GM12878 (cell line): ENCODE measurements around the gene MAGI2. TPM values are rescaled to one million over a fixed set of nuclear protein-coding genes. Genes with fewer than 3 reads are reported as not detected.

Source experiments
- ATAC-seq: fragments of 200-7000 bp; cut with Tn5 transposase; 3 replicates; pipeline ENCODE4 v1.9.1; 2020; ENCODE audit warnings: mild to moderate bottlenecking, moderate library complexity
- BruUV-seq: library from RNA; stranded (reverse); fragments of 400-500 nt; replicated peaks from 2 replicates; lab custom pipeline; 2021; lab: Mats Ljungman, UMichigan
- CTCF ChIA-PET: fragments of 300-600 bp; sonication (Branson Sonifier 250); formaldehyde crosslinking; extraction: SDS; loops from one replicate; lab custom pipeline; 2021; ENCODE audit warnings: inconsistent platforms; lab: Yijun Ruan, JAX
- POLR2A ChIA-PET: fragments of 350-600 bp; formaldehyde crosslinking; extraction: SDS; loops from one replicate; lab custom pipeline; 2021; ENCODE audit warnings: inconsistent platforms; lab: Charles Lee
- RAD21 ChIA-PET: fragments of 300-600 bp; sonication (Branson Sonifier 250); formaldehyde crosslinking; loops from one replicate; lab custom pipeline; 2023; ENCODE audit warnings: antibody characterized with exemption; ENCODE audit not compliant: unreplicated experiment; lab: Charles Lee
- SMC1A ChIA-PET: fragments of 300-600 bp; sonication (Branson Sonifier 250); formaldehyde crosslinking; loops from one replicate; lab custom pipeline; 2023; ENCODE audit not compliant: unreplicated experiment, uncharacterized antibody; lab: Charles Lee
- DNase-seq: peaks from one replicate; pipeline ENCODE4 v3.0.0-alpha.2; 2011; ENCODE audit warnings: low read depth, low spot score
- FAIRE-seq: peaks from 3 replicates; lab custom pipeline; 2011; peaks lifted over from hg19 to GRCh38; lab: Jason Lieb, UNC
- H2AFZ ChIP-seq: 2 replicates; pipeline ENCODE4 v1.6.0; 2011; ENCODE audit warnings: low read depth, low read length, control low read depth; ENCODE audit not compliant: control insufficient read depth
- H3K27ac ChIP-seq: 2 replicates; pipeline ENCODE4 v1.5.1; 2011; ENCODE audit warnings: control low read depth; ENCODE audit not compliant: control insufficient read depth, insufficient read depth
- H3K27me3 ChIP-seq, 2 experiments: replicated peaks in 1 of 2; 2 replicates each; pipeline versions ENCODE4 v1.6.0 to v1.6.1; 2011; ENCODE audit warnings: low read length in 1 of 2; ENCODE audit not compliant: control insufficient read depth in 2 of 2, insufficient read depth in 2 of 2
- H3K36me3 ChIP-seq, 2 experiments: 2 replicates each; pipeline ENCODE4 v1.5.1; 2011; ENCODE audit warnings: low read length in 1 of 2; ENCODE audit not compliant: control insufficient read depth in 2 of 2, insufficient read depth in 2 of 2
- H3K4me1 ChIP-seq: 2 replicates; pipeline ENCODE4 v1.6.1; 2011; ENCODE audit warnings: mild to moderate bottlenecking, low read length, moderate library complexity, mixed read lengths; ENCODE audit not compliant: control insufficient read depth, insufficient read depth
- H3K4me2 ChIP-seq: 2 replicates; pipeline ENCODE4 v1.6.0; 2011; ENCODE audit warnings: control low read depth; ENCODE audit not compliant: control insufficient read depth, insufficient read depth
- H3K4me3 ChIP-seq: fragments of 200-600 bp; sonication (generic); 2 replicates; pipeline ENCODE4 v1.5.1; 2016
- H3K79me2 ChIP-seq: 2 replicates; pipeline ENCODE4 v1.6.0; 2011; ENCODE audit warnings: low read length; ENCODE audit not compliant: control insufficient read depth, insufficient read depth
- H3K9ac ChIP-seq: 2 replicates; pipeline ENCODE4 v1.8.0; 2011; ENCODE audit warnings: low read length, control low read depth, mixed read lengths; ENCODE audit not compliant: control insufficient read depth, insufficient read depth
- H3K9me3 ChIP-seq: replicated peaks from 3 replicates; pipeline ENCODE4 v1.5.1; 2011; ENCODE audit warnings: mild to moderate bottlenecking, low read length; ENCODE audit not compliant: control insufficient read depth, insufficient read depth
- H4K20me1 ChIP-seq: 2 replicates; pipeline ENCODE4 v1.6.0; 2011; ENCODE audit not compliant: control insufficient read depth, insufficient read depth
- CEBPB ChIP-seq, 2 experiments: fragments of 150-350 bp in 1 of 2; IDR thresholded peaks; 2 replicates each; pipeline ENCODE4 v1.6.1; 2012 to 2014; ENCODE audit warnings: low read depth in 2 of 2, low read length in 2 of 2, borderline replicate concordance in 1 of 2, inconsistent platforms in 1 of 2
- HCFC1 ChIP-seq: fragments of 150-350 bp; IDR thresholded peaks from 2 replicates; pipeline ENCODE4 v1.6.1; 2014; ENCODE audit warnings: low read length
- NFIC ChIP-seq: IDR thresholded peaks from 2 replicates; pipeline ENCODE4 v1.6.1; 2012; ENCODE audit warnings: low read depth, mild to moderate bottlenecking, inconsistent platforms, low read length, moderate library complexity
- RAD21 ChIP-seq: IDR thresholded peaks from 2 replicates; pipeline ENCODE4 v1.6.1; 2011; ENCODE audit warnings: mild to moderate bottlenecking, low read depth, low read length, moderate library complexity; ENCODE audit not compliant: insufficient read depth
- SMC3 ChIP-seq: IDR thresholded peaks from 2 replicates; pipeline ENCODE4 v1.6.1; 2011; ENCODE audit warnings: low read length, improper control_type of control experiment, borderline replicate concordance
- SRF ChIP-seq, 2 experiments: IDR thresholded peaks; 2 replicates each; pipeline ENCODE4 v1.6.1; 2011; ENCODE audit warnings: low read depth in 2 of 2, low read length in 2 of 2, mild to moderate bottlenecking in 1 of 2, moderate library complexity in 1 of 2
- YBX1 ChIP-seq: fragments of 450-650 bp; IDR thresholded peaks from 2 replicates; pipeline ENCODE4 v1.6.1; 2016; ENCODE audit warnings: antibody characterized with exemption
- WGBS: methylation state at CpG from one replicate; pipeline ENCODE4 v1.1.6; 2016; ENCODE audit warnings: low lambda C conversion rate; ENCODE audit not compliant: insufficient replicate concordance, insufficient coverage; ENCODE audit errors: missing lambda C conversion rate; 5-methylcytosine and 5-hydroxymethylcytosine counted together
- in situ Hi-C: fragments of 300-500 bp; cut with MboI; formaldehyde crosslinking; loops from 9 replicates; pipeline ENCODE4 v1.14.3; 2018; ENCODE audit warnings: mixed read lengths
- intact Hi-C: fragments of 100-400 bp; cut with micrococcal nuclease; formaldehyde crosslinking; loops from one replicate; pipeline ENCODE4 v1.14.2; 2022; ENCODE audit not compliant: unreplicated experiment
- polyA plus RNA-seq, 11 experiments: library from polyadenylated mRNA; depleted of rRNA in 4 of 11; unstranded in 6 of 11; stranded (reverse) in 5 of 11; fragments of >200 nt; fragmentation: Nextera tagmentation in 4 of 11; fragmentation: Illumina TruSeq in 1 of 11; extraction: Ambion mirVana in 4 of 11; extraction: Trizol in 1 of 11; gene quantifications; 1 replicate in 1 of 11; 2 replicates in 10 of 11; pipeline versions ENCODE4 v1.2.1 to v1.2.3, GENCODE V29; 2011 to 2016; ENCODE audit warnings: inconsistent platforms in 2 of 11, missing spikeins in 2 of 11, low read depth in 1 of 11
- total RNA-seq, 4 experiments: library from RNA; depleted of rRNA in 3 of 4; stranded (reverse); fragments of >200 nt in 3 of 4; fragmentation: Illumina TruSeq in 1 of 4; extraction: Trizol in 1 of 4; gene quantifications; 2 replicates each; pipeline versions ENCODE4 v1.2.1 to v1.2.3, GENCODE V29; 2013 to 2021
- TF ChIP-seq, protein P1 (sequence below): fragments of 450-650 bp; IDR thresholded peaks from 2 replicates; pipeline ENCODE4 v1.6.1; 2017; ENCODE audit warnings: mild to moderate bottlenecking, moderate library complexity
- TF ChIP-seq, protein P2 (sequence below): fragments of 450-650 bp; IDR thresholded peaks from 2 replicates; pipeline ENCODE4 v1.6.1; 2016; ENCODE audit warnings: mild to moderate bottlenecking
- TF ChIP-seq, protein P3 (sequence below), 3 experiments: IDR thresholded peaks in 2 of 3; conservative IDR thresholded peaks in 1 of 3; 2 replicates each; pipeline ENCODE4 v1.5.1; 2011; ENCODE audit warnings: low read depth in 3 of 3, low read length in 3 of 3, mild to moderate bottlenecking in 3 of 3, control low read depth in 2 of 3, moderate library complexity in 2 of 3, inconsistent platforms in 1 of 3, mixed read lengths in 1 of 3; ENCODE audit not compliant: control insufficient read depth in 2 of 3, insufficient read depth in 1 of 3; ENCODE audit errors: extremely low read depth in 1 of 3

Gene MAGI2
- total and polyA plus RNA-seq, 10 of the 15 experiments (the other 5 are each of a cell fraction or from before 2014, with no cell fraction given): 0.01 to 0.31 (median 0.05) TPM; not detected in 2

DNA sequence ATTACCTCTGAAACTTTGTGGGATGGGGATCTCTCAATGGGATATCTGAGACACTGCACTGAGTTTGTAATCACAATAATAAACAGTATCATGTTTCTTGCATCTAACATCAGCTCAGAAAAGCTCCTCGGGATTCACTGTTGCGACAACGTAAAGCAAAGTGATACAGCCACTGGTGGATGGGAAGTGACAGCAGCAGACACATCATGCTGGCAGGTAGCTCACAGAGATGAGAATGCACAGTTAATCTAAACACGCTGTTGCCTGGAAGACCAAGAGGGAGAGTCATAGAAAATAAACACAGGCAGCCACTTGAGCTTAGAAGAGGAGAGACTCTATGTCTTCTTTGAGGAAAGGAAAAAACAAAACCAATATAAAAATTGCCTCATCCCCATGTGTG is 513.8 kb downstream of the MAGI2 start (continued):
- TF ChIP-seq, protein P1, sequence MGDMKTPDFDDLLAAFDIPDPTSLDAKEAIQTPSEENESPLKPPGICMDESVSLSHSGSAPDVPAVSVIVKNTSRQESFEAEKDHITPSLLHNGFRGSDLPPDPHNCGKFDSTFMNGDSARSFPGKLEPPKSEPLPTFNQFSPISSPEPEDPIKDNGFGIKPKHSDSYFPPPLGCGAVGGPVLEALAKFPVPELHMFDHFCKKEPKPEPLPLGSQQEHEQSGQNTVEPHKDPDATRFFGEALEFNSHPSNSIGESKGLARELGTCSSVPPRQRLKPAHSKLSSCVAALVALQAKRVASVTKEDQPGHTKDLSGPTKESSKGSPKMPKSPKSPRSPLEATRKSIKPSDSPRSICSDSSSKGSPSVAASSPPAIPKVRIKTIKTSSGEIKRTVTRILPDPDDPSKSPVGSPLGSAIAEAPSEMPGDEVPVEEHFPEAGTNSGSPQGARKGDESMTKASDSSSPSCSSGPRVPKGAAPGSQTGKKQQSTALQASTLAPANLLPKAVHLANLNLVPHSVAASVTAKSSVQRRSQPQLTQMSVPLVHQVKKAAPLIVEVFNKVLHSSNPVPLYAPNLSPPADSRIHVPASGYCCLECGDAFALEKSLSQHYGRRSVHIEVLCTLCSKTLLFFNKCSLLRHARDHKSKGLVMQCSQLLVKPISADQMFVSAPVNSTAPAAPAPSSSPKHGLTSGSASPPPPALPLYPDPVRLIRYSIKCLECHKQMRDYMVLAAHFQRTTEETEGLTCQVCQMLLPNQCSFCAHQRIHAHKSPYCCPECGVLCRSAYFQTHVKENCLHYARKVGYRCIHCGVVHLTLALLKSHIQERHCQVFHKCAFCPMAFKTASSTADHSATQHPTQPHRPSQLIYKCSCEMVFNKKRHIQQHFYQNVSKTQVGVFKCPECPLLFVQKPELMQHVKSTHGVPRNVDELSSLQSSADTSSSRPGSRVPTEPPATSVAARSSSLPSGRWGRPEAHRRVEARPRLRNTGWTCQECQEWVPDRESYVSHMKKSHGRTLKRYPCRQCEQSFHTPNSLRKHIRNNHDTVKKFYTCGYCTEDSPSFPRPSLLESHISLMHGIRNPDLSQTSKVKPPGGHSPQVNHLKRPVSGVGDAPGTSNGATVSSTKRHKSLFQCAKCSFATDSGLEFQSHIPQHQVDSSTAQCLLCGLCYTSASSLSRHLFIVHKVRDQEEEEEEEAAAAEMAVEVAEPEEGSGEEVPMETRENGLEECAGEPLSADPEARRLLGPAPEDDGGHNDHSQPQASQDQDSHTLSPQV: no peak
- TF ChIP-seq HCFC1: no peak
- TF ChIP-seq, protein P2, sequence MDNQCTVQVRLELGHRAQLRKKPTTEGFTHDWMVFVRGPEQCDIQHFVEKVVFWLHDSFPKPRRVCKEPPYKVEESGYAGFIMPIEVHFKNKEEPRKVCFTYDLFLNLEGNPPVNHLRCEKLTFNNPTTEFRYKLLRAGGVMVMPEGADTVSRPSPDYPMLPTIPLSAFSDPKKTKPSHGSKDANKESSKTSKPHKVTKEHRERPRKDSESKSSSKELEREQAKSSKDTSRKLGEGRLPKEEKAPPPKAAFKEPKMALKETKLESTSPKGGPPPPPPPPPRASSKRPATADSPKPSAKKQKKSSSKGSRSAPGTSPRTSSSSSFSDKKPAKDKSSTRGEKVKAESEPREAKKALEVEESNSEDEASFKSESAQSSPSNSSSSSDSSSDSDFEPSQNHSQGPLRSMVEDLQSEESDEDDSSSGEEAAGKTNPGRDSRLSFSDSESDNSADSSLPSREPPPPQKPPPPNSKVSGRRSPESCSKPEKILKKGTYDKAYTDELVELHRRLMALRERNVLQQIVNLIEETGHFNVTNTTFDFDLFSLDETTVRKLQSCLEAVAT: no peak

DNA sequence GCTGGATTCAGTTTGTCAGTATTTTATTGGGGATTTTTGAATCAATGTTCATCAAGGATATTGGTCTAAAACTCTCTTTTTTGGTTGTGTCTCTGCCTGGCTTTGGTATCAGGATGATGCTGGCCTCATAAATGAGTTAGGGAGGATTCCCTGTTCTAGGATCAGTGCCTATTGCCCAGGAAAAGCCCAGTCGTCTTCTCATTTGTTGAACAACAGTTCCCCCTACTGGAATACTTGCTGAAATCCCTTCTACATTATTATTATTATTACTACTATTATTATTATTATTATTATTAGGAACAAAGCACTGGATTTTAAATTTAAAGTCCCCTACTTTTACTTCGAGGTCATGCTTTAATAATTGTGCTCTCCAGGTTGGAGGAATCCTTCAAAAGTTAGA is 528.9 kb downstream of the MAGI2 start:
- TF ChIP-seq, protein P3, sequence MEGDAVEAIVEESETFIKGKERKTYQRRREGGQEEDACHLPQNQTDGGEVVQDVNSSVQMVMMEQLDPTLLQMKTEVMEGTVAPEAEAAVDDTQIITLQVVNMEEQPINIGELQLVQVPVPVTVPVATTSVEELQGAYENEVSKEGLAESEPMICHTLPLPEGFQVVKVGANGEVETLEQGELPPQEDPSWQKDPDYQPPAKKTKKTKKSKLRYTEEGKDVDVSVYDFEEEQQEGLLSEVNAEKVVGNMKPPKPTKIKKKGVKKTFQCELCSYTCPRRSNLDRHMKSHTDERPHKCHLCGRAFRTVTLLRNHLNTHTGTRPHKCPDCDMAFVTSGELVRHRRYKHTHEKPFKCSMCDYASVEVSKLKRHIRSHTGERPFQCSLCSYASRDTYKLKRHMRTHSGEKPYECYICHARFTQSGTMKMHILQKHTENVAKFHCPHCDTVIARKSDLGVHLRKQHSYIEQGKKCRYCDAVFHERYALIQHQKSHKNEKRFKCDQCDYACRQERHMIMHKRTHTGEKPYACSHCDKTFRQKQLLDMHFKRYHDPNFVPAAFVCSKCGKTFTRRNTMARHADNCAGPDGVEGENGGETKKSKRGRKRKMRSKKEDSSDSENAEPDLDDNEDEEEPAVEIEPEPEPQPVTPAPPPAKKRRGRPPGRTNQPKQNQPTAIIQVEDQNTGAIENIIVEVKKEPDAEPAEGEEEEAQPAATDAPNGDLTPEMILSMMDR (IDR thresholded peaks at IDR 0.05 in 2 of 3, conservative IDR thresholded peaks at IDR 0.05 in 1 of 3; ENCODE audit: control insufficient read depth in 2 of 3, extremely low read depth in 1 of 3, insufficient read depth in 1 of 3, low read depth in 3 of 3, low read length in 3 of 3): peak in 1 of 3 experiments; percentile 16; a peak in 1 of 6 replicates
- TF ChIP-seq NFIC (no peak), CEBPB (IDR thresholded peaks at IDR 0.05; ENCODE audit: borderline replicate concordance in 1 of 2, low read depth in 2 of 2, low read length in 2 of 2) (no peak), YBX1 (no peak), SMC3 (peak; percentile 16; the same call in 1 of the 2 replicates), SRF (IDR thresholded peaks at IDR 0.05; ENCODE audit: low read depth in 2 of 2, low read length in 2 of 2) (no peak), RAD21 (peak; percentile 57)
- H2AFZ ChIP-seq: no peak overlapping the region
- H3K27ac ChIP-seq: no peak overlapping the region
- H3K36me3 ChIP-seq: no peaks in the 10 kb centered on the region
- no peaks in the 10 kb centered on the region for H3K9me3 ChIP-seq
- no peaks in the 10 kb centered on the region for H3K4me1 ChIP-seq
- in situ Hi-C loops: no loop called here
- WGBS: 0% methylated on average over 2 of the region's 2 CpGs
- H3K4me3 ChIP-seq: no peak overlapping the region
- H3K27me3 ChIP-seq: no peaks in the 10 kb centered on the region
- SMC1A ChIA-PET: no interaction called here
- intact Hi-C loops: loop anchor here (10.0 kb wide), 2 partner anchors 320 to 410 kb away; no protein-coding TSS in a partner anchor
- DNase-seq: no peak
- no peaks in the 10 kb centered on the region for H4K20me1 ChIP-seq
- RAD21 ChIA-PET: no interaction called here
- FAIRE-seq: no peak
- no peaks in the 10 kb centered on the region for H3K79me2 ChIP-seq
- no peak overlapping the region for H3K9ac ChIP-seq
- CTCF ChIA-PET: no interaction called here
- no TSS peak for BruUV-seq
- ATAC-seq: no peak
- POLR2A ChIA-PET: no interaction called here
- H3K4me2 ChIP-seq: no peak overlapping the region
